NCI-H2227 treated with DMSO at 0.1 percent for 48 hours (cell line): ENCODE data around the gene RASA3.
"Not testable (repeated sequence)": the region's sequence is repeated elsewhere in the genome, so short reads cannot be mapped to it uniquely, and the experiment has no call there.

ENCODE experiments used
- DNase-seq: peaks from one replicate; lab custom pipeline; 2025; lab: John Stamatoyannopoulos, UW

Gene RASA3

GRCh38 chr13:114155926-114156883, 23.8 kb upstream of the RASA3 start:
- no peak for DNase-seq

- no peak for DNase-seq
Observed at GRCh38 chr13:114155320-114155719, 22.9 kb upstream of the RASA3 start.

GRCh38 chr13:114154476-114154875, 22.1 kb upstream of the RASA3 start:
- DNase-seq, result no peak

GRCh38 chr13:114153485-114154080, 21.2 kb upstream of the RASA3 start:
- DNase-seq, result no peak

GRCh38 chr13:114152831-114153371, 20.5 kb upstream of the RASA3 start:
- DNase-seq, result no peak

GRCh38 chr13:114152285-114152645, 19.8 kb upstream of the RASA3 start:
- DNase-seq, result no peak

- DNase-seq, result no peak
Observed at GRCh38 chr13:114151565-114152284, 19.3 kb upstream of the RASA3 start.

- no peak for DNase-seq
Observed at GRCh38 chr13:114151031-114151430, 18.6 kb upstream of the RASA3 start.

- DNase-seq, result no peak
Observed at GRCh38 chr13:114149774-114150740, 17.6 kb upstream of the RASA3 start.

- not testable (repeated sequence) for DNase-seq
Observed at GRCh38 chr13:114148886-114149285, 16.5 kb upstream of the RASA3 start.

- no peak for DNase-seq
Observed at GRCh38 chr13:114148521-114148855, 16.1 kb upstream of the RASA3 start.

GRCh38 chr13:114147803-114148520, 15.5 kb upstream of the RASA3 start:
- DNase-seq, result no peak

- no peak for DNase-seq
Observed at GRCh38 chr13:114146629-114147028, 14.2 kb upstream of the RASA3 start.

GRCh38 chr13:114146173-114146572, 13.8 kb upstream of the RASA3 start:
- DNase-seq, result no peak

GRCh38 chr13:114145722-114146121, 13.3 kb upstream of the RASA3 start:
- no peak for DNase-seq

- peak; percentile 58 for DNase-seq
Observed at GRCh38 chr13:114145256-114145655, 12.8 kb upstream of the RASA3 start.

- DNase-seq, result no peak
Observed at GRCh38 chr13:114144606-114145244, 12.3 kb upstream of the RASA3 start.

GRCh38 chr13:114143806-114144605, 11.6 kb upstream of the RASA3 start:
- DNase-seq, result no peak
